Ishikawa (cell line): Measurements from ENCODE around the gene NPHP4.

Experiments used
- CEBPB ChIP-seq: IDR thresholded peaks from 2 replicates; pipeline ENCODE4 v1.6.1; 2012
- CREB1 ChIP-seq: IDR thresholded peaks from 2 replicates; pipeline ENCODE4 v1.6.1; 2012; ENCODE audit warnings: low read depth
- EGR1 ChIP-seq: IDR thresholded peaks from 2 replicates; pipeline ENCODE4 v1.6.1; 2012
- EP300 ChIP-seq: IDR thresholded peaks from 2 replicates; pipeline ENCODE4 v1.6.1; 2012; ENCODE audit warnings: borderline replicate concordance
- FOXM1 ChIP-seq: IDR thresholded peaks from 2 replicates; pipeline ENCODE4 v1.6.1; 2012; ENCODE audit warnings: low read depth, borderline replicate concordance
- NFIC ChIP-seq: IDR thresholded peaks from 2 replicates; pipeline ENCODE4 v1.6.1; 2012
- RAD21 ChIP-seq: IDR thresholded peaks from 2 replicates; pipeline ENCODE4 v1.6.1; 2012; ENCODE audit warnings: low read depth
- TAF1 ChIP-seq: IDR thresholded peaks from 2 replicates; pipeline ENCODE4 v1.6.1; 2012; ENCODE audit warnings: low read depth, mild to moderate bottlenecking
- TCF12 ChIP-seq: IDR thresholded peaks from 2 replicates; pipeline ENCODE4 v1.6.1; 2012; ENCODE audit warnings: low read depth
- TEAD4 ChIP-seq: IDR thresholded peaks from 2 replicates; pipeline ENCODE4 v1.6.1; 2012
- YY1 ChIP-seq: IDR thresholded peaks from 2 replicates; pipeline ENCODE4 v1.6.1; 2012; ENCODE audit warnings: low read depth
- ZBTB7A ChIP-seq: IDR thresholded peaks from 2 replicates; pipeline ENCODE4 v1.6.1; 2012; ENCODE audit warnings: low read depth
- TF ChIP-seq, protein P1 (sequence below): IDR thresholded peaks from 2 replicates; pipeline ENCODE4 v1.6.1; 2012; ENCODE audit warnings: low read depth, mild to moderate bottlenecking
- TF ChIP-seq, protein P2 (sequence below): IDR thresholded peaks from 2 replicates; pipeline ENCODE4 v1.6.1; 2012
- TF ChIP-seq, protein P3 (sequence below): IDR thresholded peaks from 2 replicates; pipeline ENCODE4 v1.6.1; 2012

NPHP4 gene

DNA sequence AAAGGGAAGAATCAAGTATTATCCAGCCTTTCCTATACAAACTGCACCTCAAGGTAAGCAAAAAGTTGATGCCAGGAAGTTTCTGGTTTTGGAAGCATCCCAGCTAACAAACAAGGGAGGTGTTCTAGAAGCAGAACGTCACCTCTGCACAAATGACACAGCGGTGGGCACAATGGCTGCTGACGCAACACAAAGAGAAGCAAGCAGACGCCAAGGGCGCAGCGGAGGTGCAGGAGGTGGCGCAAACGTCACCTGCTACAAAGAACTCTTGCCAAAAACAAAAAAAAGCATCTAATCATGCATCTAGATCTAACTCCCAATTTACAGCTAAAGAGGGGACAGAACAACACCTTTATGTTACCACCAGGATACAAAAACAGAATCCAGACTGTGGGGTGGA is 88.5 kb downstream of the NPHP4 start:
- TF ChIP-seq, protein P1, sequence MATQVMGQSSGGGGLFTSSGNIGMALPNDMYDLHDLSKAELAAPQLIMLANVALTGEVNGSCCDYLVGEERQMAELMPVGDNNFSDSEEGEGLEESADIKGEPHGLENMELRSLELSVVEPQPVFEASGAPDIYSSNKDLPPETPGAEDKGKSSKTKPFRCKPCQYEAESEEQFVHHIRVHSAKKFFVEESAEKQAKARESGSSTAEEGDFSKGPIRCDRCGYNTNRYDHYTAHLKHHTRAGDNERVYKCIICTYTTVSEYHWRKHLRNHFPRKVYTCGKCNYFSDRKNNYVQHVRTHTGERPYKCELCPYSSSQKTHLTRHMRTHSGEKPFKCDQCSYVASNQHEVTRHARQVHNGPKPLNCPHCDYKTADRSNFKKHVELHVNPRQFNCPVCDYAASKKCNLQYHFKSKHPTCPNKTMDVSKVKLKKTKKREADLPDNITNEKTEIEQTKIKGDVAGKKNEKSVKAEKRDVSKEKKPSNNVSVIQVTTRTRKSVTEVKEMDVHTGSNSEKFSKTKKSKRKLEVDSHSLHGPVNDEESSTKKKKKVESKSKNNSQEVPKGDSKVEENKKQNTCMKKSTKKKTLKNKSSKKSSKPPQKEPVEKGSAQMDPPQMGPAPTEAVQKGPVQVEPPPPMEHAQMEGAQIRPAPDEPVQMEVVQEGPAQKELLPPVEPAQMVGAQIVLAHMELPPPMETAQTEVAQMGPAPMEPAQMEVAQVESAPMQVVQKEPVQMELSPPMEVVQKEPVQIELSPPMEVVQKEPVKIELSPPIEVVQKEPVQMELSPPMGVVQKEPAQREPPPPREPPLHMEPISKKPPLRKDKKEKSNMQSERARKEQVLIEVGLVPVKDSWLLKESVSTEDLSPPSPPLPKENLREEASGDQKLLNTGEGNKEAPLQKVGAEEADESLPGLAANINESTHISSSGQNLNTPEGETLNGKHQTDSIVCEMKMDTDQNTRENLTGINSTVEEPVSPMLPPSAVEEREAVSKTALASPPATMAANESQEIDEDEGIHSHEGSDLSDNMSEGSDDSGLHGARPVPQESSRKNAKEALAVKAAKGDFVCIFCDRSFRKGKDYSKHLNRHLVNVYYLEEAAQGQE: no peak
- TF ChIP-seq TCF12 (no peak), YY1 (no peak), CEBPB (no peak), RAD21 (no peak), EGR1 (no peak), NFIC (no peak), FOXM1 (no peak)
- TF ChIP-seq, protein P2, sequence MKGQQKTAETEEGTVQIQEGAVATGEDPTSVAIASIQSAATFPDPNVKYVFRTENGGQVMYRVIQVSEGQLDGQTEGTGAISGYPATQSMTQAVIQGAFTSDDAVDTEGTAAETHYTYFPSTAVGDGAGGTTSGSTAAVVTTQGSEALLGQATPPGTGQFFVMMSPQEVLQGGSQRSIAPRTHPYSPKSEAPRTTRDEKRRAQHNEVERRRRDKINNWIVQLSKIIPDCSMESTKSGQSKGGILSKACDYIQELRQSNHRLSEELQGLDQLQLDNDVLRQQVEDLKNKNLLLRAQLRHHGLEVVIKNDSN: no peak
- TF ChIP-seq, protein P3, sequence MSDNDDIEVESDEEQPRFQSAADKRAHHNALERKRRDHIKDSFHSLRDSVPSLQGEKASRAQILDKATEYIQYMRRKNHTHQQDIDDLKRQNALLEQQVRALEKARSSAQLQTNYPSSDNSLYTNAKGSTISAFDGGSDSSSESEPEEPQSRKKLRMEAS: no peak

DNA sequence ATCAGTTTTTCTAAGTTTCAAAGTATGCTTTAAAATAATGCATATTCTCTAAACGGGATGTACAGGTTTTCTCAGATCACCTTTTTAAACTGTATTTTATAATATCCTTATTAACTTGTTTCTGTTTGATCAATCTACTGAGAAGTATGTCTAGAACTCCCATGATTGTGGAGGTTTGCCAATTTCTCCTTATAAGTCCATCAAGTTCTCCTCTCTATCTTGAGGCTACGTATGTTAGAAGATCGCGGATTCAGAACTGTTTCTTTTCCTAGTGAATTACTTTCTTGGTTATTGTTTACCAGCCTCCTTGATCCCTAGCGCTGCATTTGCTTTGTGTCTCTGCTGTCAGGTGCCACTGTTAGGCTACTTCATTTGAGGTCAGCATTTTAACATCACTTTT is 89.2 kb downstream of the NPHP4 start:
- no peak for TF ChIP-seq TEAD4
- no peak for TF ChIP-seq ZBTB7A
- no peak for TF ChIP-seq NFIC
- TF ChIP-seq, protein P3: no peak
- TF ChIP-seq CEBPB: no peak
- TF ChIP-seq TAF1: no peak
- no peak for TF ChIP-seq CREB1
- no peak for TF ChIP-seq YY1
- TF ChIP-seq FOXM1: no peak
- TF ChIP-seq TCF12: no peak
- TF ChIP-seq, protein P1: no peak

DNA sequence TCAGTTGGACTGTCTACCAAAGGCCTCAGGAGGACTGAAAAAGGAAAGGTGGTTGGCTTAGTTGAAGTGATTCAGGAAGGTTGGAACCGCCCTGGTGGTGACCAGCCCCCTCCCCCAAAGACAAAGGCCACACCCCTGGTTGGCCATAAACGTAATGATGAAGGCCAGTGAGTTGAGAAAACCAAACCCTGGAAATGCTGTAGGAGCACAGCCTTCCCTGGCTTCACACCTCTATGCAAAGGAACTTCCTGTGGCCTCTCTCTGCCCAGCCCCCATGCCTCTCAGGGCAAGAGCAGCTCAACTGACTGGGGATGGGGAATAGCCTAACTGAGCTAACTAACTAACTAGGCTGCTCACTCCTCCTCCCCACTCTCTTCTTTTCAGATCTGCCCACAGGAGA is 90.4 kb downstream of the NPHP4 start:
- TF ChIP-seq RAD21 (no peak), CEBPB (no peak)

DNA sequence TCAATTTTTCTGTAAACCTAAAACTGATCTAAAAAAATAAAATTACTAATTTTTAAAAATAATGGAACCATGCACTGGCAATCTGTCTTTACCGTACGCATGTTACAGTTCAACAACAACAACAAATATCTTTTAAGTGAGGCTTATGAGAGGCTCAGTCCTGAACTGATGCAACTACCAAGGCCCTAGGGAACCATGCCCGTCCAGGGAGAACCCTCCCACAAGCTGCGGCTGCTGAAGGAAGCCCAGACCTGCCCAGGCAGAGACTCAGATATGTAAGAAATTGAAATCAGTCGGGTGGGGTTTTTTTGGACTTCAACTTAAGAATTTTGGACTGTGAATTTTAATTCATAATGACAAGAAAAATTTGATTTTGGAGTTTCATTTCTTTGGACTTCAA is 91.1 kb downstream of the NPHP4 start:
- TF ChIP-seq, protein P2: no peak
- TF ChIP-seq RAD21 (no peak), EGR1 (no peak), TCF12 (no peak), YY1 (no peak), CEBPB (no peak), EP300 (no peak), NFIC (no peak), FOXM1 (no peak), TAF1 (no peak), TEAD4 (no peak), CREB1 (no peak), ZBTB7A (no peak)
- TF ChIP-seq, protein P3: no peak
- TF ChIP-seq, protein P1: no peak

DNA sequence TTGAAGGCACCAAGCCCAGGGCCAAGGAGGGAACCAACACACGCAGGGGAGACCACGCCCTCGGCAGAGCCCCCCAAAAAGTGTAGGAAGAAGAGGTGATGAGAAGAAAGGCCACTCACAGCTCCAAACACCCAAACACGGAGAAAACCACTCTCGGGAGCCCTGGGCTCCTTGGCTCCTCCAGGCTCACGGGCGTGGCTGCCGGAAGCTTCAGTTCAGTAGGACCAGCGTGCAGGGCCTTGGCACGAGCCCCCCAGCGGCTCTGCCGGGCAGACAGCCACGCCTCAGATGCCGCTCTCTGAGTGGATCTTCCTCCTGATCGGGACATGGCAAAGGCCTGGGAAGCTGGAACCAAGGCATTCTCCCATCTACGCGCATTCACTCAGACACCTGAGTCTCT is 94.0 kb downstream of the NPHP4 start:
- TF ChIP-seq TEAD4 (no peak), TCF12 (no peak), YY1 (no peak), ZBTB7A (no peak), NFIC (no peak), TAF1 (no peak), CEBPB (no peak), EP300 (no peak), CREB1 (no peak), RAD21 (no peak), FOXM1 (no peak), EGR1 (no peak)
- TF ChIP-seq, protein P1: no peak
- TF ChIP-seq, protein P3: no peak
- TF ChIP-seq, protein P2: no peak
